SU-DHL-6 (cell line): Measurements from ENCODE around the gene CTNNBIP1.

Experiments
- CTCF ChIP-seq: fragments of 200-600 bp; sonication (generic); IDR thresholded peaks from one replicate; pipeline ENCODE4 v1.5.1; 2017; ENCODE audit warnings: antibody characterized with exemption, mild to moderate bottlenecking, low read length, moderate library complexity; ENCODE audit not compliant: insufficient read depth, poor library complexity, severe bottlenecking
- EZH2phosphoT487 ChIP-seq: fragments of 200-600 bp; sonication (generic), shearing (Covaris generic); conservative IDR thresholded peaks from 2 replicates; pipeline ENCODE4 v1.6.1; 2018; ENCODE audit warnings: mild to moderate bottlenecking, antibody characterized with exemption, low read length, moderate library complexity, mixed read lengths

- TF ChIP-seq CTCF (no peak), EZH2phosphoT487 (no peak)
Measured at GRCh38 chr1:9841460-9841859, 68.6 kb downstream of the CTNNBIP1 start.
